Lung (tissue), 12 donors: ENCODE data around the gene PLPPR1. TPM values are rescaled to one million over a fixed set of nuclear protein-coding genes. Genes with fewer than 3 reads are reported as not detected.

ENCODE experiments used
- ATAC-seq: fragments of 200-7000 bp; cut with Tn5 transposase; one replicate; pipeline ENCODE4 v1.9.1; 2020; ENCODE audit warnings: moderate number of reproducible peaks; ENCODE audit not compliant: insufficient read depth, low FRiP score
- DNase-seq, 3 donors: peaks; one replicate each; pipeline ENCODE4 v3.0.0-alpha.2; 2013 to 2017
- H3K27ac ChIP-seq, 2 donors: one replicate each; pipeline ENCODE4 v1.5.1; 2013; ENCODE audit warnings: mild to moderate bottlenecking in 2 of 2, moderate library complexity in 2 of 2, control low read depth in 1 of 2, inconsistent platforms in 1 of 2, low read depth in 1 of 2, low read length in 1 of 2
- H3K27me3 ChIP-seq, 3 donors: one replicate each; pipeline ENCODE4 v1.5.1; 2013; ENCODE audit warnings: low read length in 2 of 3; ENCODE audit not compliant: control insufficient read depth in 3 of 3, insufficient read depth in 3 of 3
- H3K36me3 ChIP-seq, 4 donors: one replicate each; pipeline ENCODE4 v1.5.1; 2013; ENCODE audit warnings: low read length in 4 of 4, mild to moderate bottlenecking in 1 of 4, moderate library complexity in 1 of 4; ENCODE audit not compliant: control insufficient read depth in 4 of 4, insufficient read depth in 4 of 4
- H3K4me1 ChIP-seq, 5 donors: one replicate each; pipeline ENCODE4 v1.5.1; 2013; ENCODE audit warnings: low read length in 5 of 5, mild to moderate bottlenecking in 2 of 5, moderate library complexity in 1 of 5; ENCODE audit not compliant: control insufficient read depth in 5 of 5, insufficient read depth in 5 of 5
- H3K4me3 ChIP-seq: one replicate; pipeline ENCODE4 v1.5.1; 2013; ENCODE audit warnings: mild to moderate bottlenecking, control low read depth, moderate library complexity
- H3K9ac ChIP-seq, 2 donors: one replicate each; pipeline ENCODE4 v1.5.1; 2013; ENCODE audit warnings: low read length in 2 of 2, control low read depth in 1 of 2; ENCODE audit not compliant: insufficient read depth in 1 of 2
- H3K9me3 ChIP-seq, 4 donors: one replicate each; pipeline ENCODE4 v1.5.1; 2013; ENCODE audit warnings: low read length in 3 of 4, mild to moderate bottlenecking in 1 of 4, moderate library complexity in 1 of 4; ENCODE audit not compliant: control insufficient read depth in 4 of 4, insufficient read depth in 3 of 4
- WGBS, 2 donors: extraction: QIAGEN DNeasy Blood & Tissue Kit; methylation state at CpG; one replicate each; pipeline ENCODE4 v1.1.7; 2013; 5-methylcytosine and 5-hydroxymethylcytosine counted together
- polyA plus RNA-seq, 2 donors: library from polyadenylated mRNA; stranded (reverse); fragments of 200-250 nt; gene quantifications; one replicate each; pipeline ENCODE4 v1.2.1, GENCODE V29; 2013
- total RNA-seq, 2 donors: library from RNA; depleted of rRNA in 1 of 2; stranded (reverse); fragments of >200 nt in 1 of 2; gene quantifications; one replicate each; pipeline ENCODE4 v1.2.1, GENCODE V29; 2014 to 2021
- TF ChIP-seq, protein P1 (sequence below): IDR thresholded peaks from 2 replicates; pipeline ENCODE4 v1.5.1; 2012; ENCODE audit warnings: mild to moderate bottlenecking; ENCODE audit errors: control extremely low read depth, extremely low read depth
- donor health status: control.
- donor health status: control.
- donor health status: Bipolar disorder and iron deficiency.
- donor health status: healthy.
- donor health status: DM: yes; HTN: yes; CAD: no.

The PLPPR1 gene
- total and polyA plus RNA-seq, 4 donors, result 0.91 to 8.4 (median 3.7) TPM

GRCh38 chr9:101242651-101243050, 214.1 kb downstream of the PLPPR1 start:
- TF ChIP-seq, protein P1, sequence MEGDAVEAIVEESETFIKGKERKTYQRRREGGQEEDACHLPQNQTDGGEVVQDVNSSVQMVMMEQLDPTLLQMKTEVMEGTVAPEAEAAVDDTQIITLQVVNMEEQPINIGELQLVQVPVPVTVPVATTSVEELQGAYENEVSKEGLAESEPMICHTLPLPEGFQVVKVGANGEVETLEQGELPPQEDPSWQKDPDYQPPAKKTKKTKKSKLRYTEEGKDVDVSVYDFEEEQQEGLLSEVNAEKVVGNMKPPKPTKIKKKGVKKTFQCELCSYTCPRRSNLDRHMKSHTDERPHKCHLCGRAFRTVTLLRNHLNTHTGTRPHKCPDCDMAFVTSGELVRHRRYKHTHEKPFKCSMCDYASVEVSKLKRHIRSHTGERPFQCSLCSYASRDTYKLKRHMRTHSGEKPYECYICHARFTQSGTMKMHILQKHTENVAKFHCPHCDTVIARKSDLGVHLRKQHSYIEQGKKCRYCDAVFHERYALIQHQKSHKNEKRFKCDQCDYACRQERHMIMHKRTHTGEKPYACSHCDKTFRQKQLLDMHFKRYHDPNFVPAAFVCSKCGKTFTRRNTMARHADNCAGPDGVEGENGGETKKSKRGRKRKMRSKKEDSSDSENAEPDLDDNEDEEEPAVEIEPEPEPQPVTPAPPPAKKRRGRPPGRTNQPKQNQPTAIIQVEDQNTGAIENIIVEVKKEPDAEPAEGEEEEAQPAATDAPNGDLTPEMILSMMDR, result no peak
- no peak overlapping the region for H3K4me3 ChIP-seq
- 91 to 95% methylated on average over 1 of the region's 1 CpG for WGBS, 2 donors

DNA sequence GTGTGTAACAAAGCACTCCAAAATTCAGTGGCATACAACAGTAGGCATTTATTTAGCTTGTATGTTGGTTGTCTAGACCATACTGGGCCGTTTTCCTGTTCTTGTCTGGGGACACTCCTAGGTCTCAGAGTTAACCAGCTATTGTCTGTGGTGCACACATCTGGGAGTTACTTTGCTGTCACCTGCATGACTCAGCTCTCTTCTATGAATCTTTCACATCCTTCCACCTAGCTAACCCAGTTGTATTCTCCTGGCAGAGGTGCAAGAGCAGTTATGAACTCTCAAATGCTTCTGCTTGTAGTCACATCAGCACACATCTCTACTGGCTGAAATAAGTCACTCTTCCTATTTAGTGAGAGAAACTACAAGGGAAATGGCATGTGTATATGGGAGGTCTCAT, 218.2 kb downstream of the PLPPR1 start:
- TF ChIP-seq, protein P1, result no peak
- ATAC-seq, result no peak
- WGBS, 2 donors, result 35 to 46% methylated on average over 1 of the region's 1 CpG

More at GRCh38 chr9:101242651-101243050, 214.1 kb downstream of the PLPPR1 start:
- H3K9me3 ChIP-seq, result peaks cover 0 to 2% (median 0%) of the 10 kb centered on the region in 4 donors
- no peaks in the 10 kb centered on the region for H3K36me3 ChIP-seq
- H3K9ac ChIP-seq, result no peak overlapping the region
- no peak for ATAC-seq
- H3K27ac ChIP-seq, result no peak overlapping the region
- H3K4me1 ChIP-seq, result no peaks in the 10 kb centered on the region
- no peaks in the 10 kb centered on the region for H3K27me3 ChIP-seq
- DNase-seq, result no peak

GRCh38 chr9:101247297-101247696, 218.8 kb downstream of the PLPPR1 start:
- H3K4me3 ChIP-seq, result no peak overlapping the region
- WGBS, 2 donors, result 85 to 87% methylated on average over 2 of the region's 2 CpGs
- H3K9me3 ChIP-seq, result no peaks in the 10 kb centered on the region
- no peak for DNase-seq
- H3K4me1 ChIP-seq, result no peaks in the 10 kb centered on the region
- H3K9ac ChIP-seq, result no peak overlapping the region
- H3K27ac ChIP-seq, result no peak overlapping the region
- TF ChIP-seq, protein P1, result no peak
- H3K36me3 ChIP-seq, result no peaks in the 10 kb centered on the region
- H3K27me3 ChIP-seq, result no peaks in the 10 kb centered on the region
- ATAC-seq, result no peak

More for the DNA sequence above, 218.2 kb downstream of the PLPPR1 start:
- Histone ChIP-seq H3K9ac (no peak overlapping the region), H3K36me3 (no peaks in the 10 kb centered on the region), H3K4me1 (no peaks in the 10 kb centered on the region), H3K4me3 (no peak overlapping the region), H3K27ac (no peak overlapping the region), H3K9me3 (no peaks in the 10 kb centered on the region), H3K27me3 (no peaks in the 10 kb centered on the region)
- no peak for DNase-seq
